Measurements from ENCODE around the gene PTPRZ1.

GRCh38 chr7:122033641-122034040, 160.7 kb downstream of the PTPRZ1 start:
- TF ChIP-seq CTCF (IDR thresholded peaks at IDR 0.05) (no peak), EZH2 (IDR thresholded peaks at IDR 0.05) (no peak)
